ENCODE data around the gene PPFIA4. TPM values are rescaled to one million over a fixed set of nuclear protein-coding genes. Genes with fewer than 3 reads are reported as not detected.

The PPFIA4 gene
- total RNA-seq (2021) (2.5 and 3.0 TPM in 2 replicates), Bru-seq, nascent RNA (percentile 31 among the genes with signal in this experiment), BruChase-seq, experiment 1, labeled RNA remaining after a 2-hour chase (percentile 36 among the genes with signal in this experiment), BruChase-seq, experiment 2, labeled RNA remaining after a 6-hour chase (percentile 40 among the genes with signal in this experiment)
- long read RNA-seq, partial matches to known transcripts, result 0 of 2 reads
- long read RNA-seq, other reads (novel, unspliced or antisense), result 2 of 2 reads

GRCh38 chr1:203026031-203026665 lies at the start of gene PPFIA4:
Gene PPFIA4, plus strand, starts transcription at chr1:203026491. Its CDS starts 12,518 bp downstream, at chr1:203039009.
- CTCF ChIA-PET, result interaction anchor here (0.6 to 1.0 kb wide), 3 partner anchors 14 to 241 kb away, joined by 3 to 9 read pairs (median 9); no protein-coding TSS in a partner anchor
- peak; percentile 92 for DNase-seq (ENCODE audit: low spot score)

GRCh38 chr1:202976633-202977032 lies 49.7 kb upstream of the PPFIA4 start:
- Histone ChIP-seq H3K27me3 (replicated peaks; ENCODE audit: insufficient read depth, low read depth, low read length, poor library complexity) (peaks cover 17% of the 10 kb centered on the region), H3K9me3 (ENCODE audit: low read depth, low read length, poor library complexity, severe bottlenecking) (no peaks in the 10 kb centered on the region), H3K4me1 (ENCODE audit: insufficient read depth, low read length, poor library complexity, severe bottlenecking) (no peaks in the 10 kb centered on the region), H3K27ac (ENCODE audit: low read depth, low read length, poor library complexity, severe bottlenecking) (no peak overlapping the region), H3K4me3 (ENCODE audit: low read depth, low read length, poor library complexity, severe bottlenecking) (no peak overlapping the region), H3K36me3 (ENCODE audit: insufficient read depth, low read length, poor library complexity, severe bottlenecking) (no peaks in the 10 kb centered on the region)
- POLR2A ChIA-PET (ENCODE audit: low non-redundant PET), result no interaction called here
- CTCF ChIA-PET, result no interaction called here
- no TSS peak for BruUV-seq (replicated peaks)
- TF ChIP-seq, protein P1, sequence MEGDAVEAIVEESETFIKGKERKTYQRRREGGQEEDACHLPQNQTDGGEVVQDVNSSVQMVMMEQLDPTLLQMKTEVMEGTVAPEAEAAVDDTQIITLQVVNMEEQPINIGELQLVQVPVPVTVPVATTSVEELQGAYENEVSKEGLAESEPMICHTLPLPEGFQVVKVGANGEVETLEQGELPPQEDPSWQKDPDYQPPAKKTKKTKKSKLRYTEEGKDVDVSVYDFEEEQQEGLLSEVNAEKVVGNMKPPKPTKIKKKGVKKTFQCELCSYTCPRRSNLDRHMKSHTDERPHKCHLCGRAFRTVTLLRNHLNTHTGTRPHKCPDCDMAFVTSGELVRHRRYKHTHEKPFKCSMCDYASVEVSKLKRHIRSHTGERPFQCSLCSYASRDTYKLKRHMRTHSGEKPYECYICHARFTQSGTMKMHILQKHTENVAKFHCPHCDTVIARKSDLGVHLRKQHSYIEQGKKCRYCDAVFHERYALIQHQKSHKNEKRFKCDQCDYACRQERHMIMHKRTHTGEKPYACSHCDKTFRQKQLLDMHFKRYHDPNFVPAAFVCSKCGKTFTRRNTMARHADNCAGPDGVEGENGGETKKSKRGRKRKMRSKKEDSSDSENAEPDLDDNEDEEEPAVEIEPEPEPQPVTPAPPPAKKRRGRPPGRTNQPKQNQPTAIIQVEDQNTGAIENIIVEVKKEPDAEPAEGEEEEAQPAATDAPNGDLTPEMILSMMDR (conservative IDR thresholded peaks at IDR 0.05; ENCODE audit: low read depth, low read length), result no peak
- no peak for TF ChIP-seq EZH2 (IDR thresholded peaks at IDR 0.05; ENCODE audit: borderline replicate concordance, low read depth, low read length, poor library complexity, severe bottlenecking)
- intact Hi-C loops (cut with micrococcal nuclease; ENCODE audit: unreplicated experiment), result no loop called here
- DNase-seq (ENCODE audit: low spot score), result peak; percentile 60

More at GRCh38 chr1:203026031-203026665, at the start of gene PPFIA4:
- no TSS peak for BruUV-seq (replicated peaks)
- peaks cover 22% of the 10 kb centered on the region for H3K36me3 ChIP-seq (ENCODE audit: insufficient read depth, low read length, poor library complexity, severe bottlenecking)
- intact Hi-C loops (cut with micrococcal nuclease; ENCODE audit: unreplicated experiment), result no loop called here
- TF ChIP-seq EZH2 (IDR thresholded peaks at IDR 0.05; ENCODE audit: borderline replicate concordance, low read depth, low read length, poor library complexity, severe bottlenecking), result no peak
- TF ChIP-seq, protein P1 (conservative IDR thresholded peaks at IDR 0.05; ENCODE audit: low read depth, low read length), result no peak
- no peaks in the 10 kb centered on the region for H3K9me3 ChIP-seq (ENCODE audit: low read depth, low read length, poor library complexity, severe bottlenecking)
- H3K4me1 ChIP-seq (ENCODE audit: insufficient read depth, low read length, poor library complexity, severe bottlenecking), result peaks cover 5% of the 10 kb centered on the region
- POLR2A ChIA-PET (ENCODE audit: low non-redundant PET), result no interaction called here
- H3K27me3 ChIP-seq (replicated peaks; ENCODE audit: insufficient read depth, low read depth, low read length, poor library complexity), result no peaks in the 10 kb centered on the region
- peak within 1 kb of the TSS; percentile 55 for H3K4me3 ChIP-seq (ENCODE audit: low read depth, low read length, poor library complexity, severe bottlenecking)
- H3K27ac ChIP-seq (ENCODE audit: low read depth, low read length, poor library complexity, severe bottlenecking), result no peak within 1 kb of the TSS

- H3K27me3 ChIP-seq (replicated peaks; ENCODE audit: insufficient read depth, low read depth, low read length, poor library complexity), result peaks cover 5% of the 10 kb centered on the region
- intact Hi-C loops (cut with micrococcal nuclease; ENCODE audit: unreplicated experiment), result no loop called here
- POLR2A ChIA-PET (ENCODE audit: low non-redundant PET), result no interaction called here
- H3K36me3 ChIP-seq (ENCODE audit: insufficient read depth, low read length, poor library complexity, severe bottlenecking), result no peaks in the 10 kb centered on the region
- H3K27ac ChIP-seq (ENCODE audit: low read depth, low read length, poor library complexity, severe bottlenecking), result no peak overlapping the region
- H3K9me3 ChIP-seq (ENCODE audit: low read depth, low read length, poor library complexity, severe bottlenecking), result no peaks in the 10 kb centered on the region
- TF ChIP-seq EZH2 (IDR thresholded peaks at IDR 0.05; ENCODE audit: borderline replicate concordance, low read depth, low read length, poor library complexity, severe bottlenecking), result no peak
- TF ChIP-seq, protein P1 (conservative IDR thresholded peaks at IDR 0.05; ENCODE audit: low read depth, low read length), result no peak
- no peak overlapping the region for H3K4me3 ChIP-seq (ENCODE audit: low read depth, low read length, poor library complexity, severe bottlenecking)
- CTCF ChIA-PET, result interaction anchor here (0.6 kb wide), 1 partner anchor 19 kb away, joined by 3 read pairs; no protein-coding TSS in a partner anchor
- BruUV-seq (replicated peaks), result no TSS peak
- H3K4me1 ChIP-seq (ENCODE audit: insufficient read depth, low read length, poor library complexity, severe bottlenecking), result no peaks in the 10 kb centered on the region
- no peak for DNase-seq (ENCODE audit: low spot score)
Observed at GRCh38 chr1:202979459-202979858, 46.8 kb upstream of the PPFIA4 start.

All from A673 (cell line).